HepG2 (cell line): Measurements from ENCODE around the gene ANKRD39. TPM values are rescaled to one million over a fixed set of nuclear protein-coding genes. Genes with fewer than 3 reads are reported as not detected.

Experiments used
- JUNB ChIP-seq: sonication (generic); formaldehyde crosslinking; IDR thresholded peaks from 2 replicates; pipeline ENCODE4 v1.8.0; 2022; ENCODE audit warnings: missing genetic modification reagents, mild to moderate bottlenecking, borderline replicate concordance
- KMT2B ChIP-seq: IDR thresholded peaks from 2 replicates; pipeline ENCODE4 v1.6.1; 2016; ENCODE audit warnings: missing genetic modification reagents, missing compliant biosample characterization
- MYNN ChIP-seq: sonication (generic); formaldehyde crosslinking; IDR thresholded peaks from 2 replicates; pipeline ENCODE4 v1.4.0; 2020; ENCODE audit warnings: mild to moderate bottlenecking, low read depth, missing genetic modification reagents
- ZBTB7B ChIP-seq: sonication (generic); formaldehyde crosslinking; IDR thresholded peaks from 2 replicates; pipeline ENCODE4 v1.4.0; 2020; ENCODE audit warnings: missing genetic modification reagents
- ZFP36 ChIP-seq: fragments of 150-350 bp; IDR thresholded peaks from 2 replicates; pipeline ENCODE4 v1.6.1; 2018; ENCODE audit warnings: borderline replicate concordance, low read length, low read depth; ENCODE audit not compliant: partially characterized antibody
- ZNF331 ChIP-seq: sonication (generic); formaldehyde crosslinking; IDR thresholded peaks from 2 replicates; pipeline ENCODE4 v1.4.0; 2020; ENCODE audit warnings: missing genetic modification reagents
- ZNF441 ChIP-seq: sonication (generic); formaldehyde crosslinking; IDR thresholded peaks from 2 replicates; pipeline ENCODE4 v1.7.0; 2021; ENCODE audit warnings: missing genetic modification reagents, borderline replicate concordance
- ZNF747 ChIP-seq: sonication (generic); formaldehyde crosslinking; IDR thresholded peaks from 2 replicates; pipeline ENCODE4 v1.8.1; 2023; ENCODE audit warnings: missing genetic modification reagents, mild to moderate bottlenecking, borderline replicate concordance
- polyA plus RNA-seq, 8 experiments: library from polyadenylated mRNA; depleted of rRNA in 3 of 8; stranded (reverse) in 7 of 8; unstranded in 1 of 8; fragments of >200 nt; fragmentation: Illumina TruSeq in 4 of 8; extraction: Trizol in 4 of 8; gene quantifications; 2 replicates each; pipeline versions ENCODE4 v1.2.1 to v1.2.3, GENCODE V29; 2011 to 2016; ENCODE audit warnings: low read depth in 4 of 8, missing spikeins in 1 of 8, mixed read lengths in 1 of 8; ENCODE audit not compliant: insufficient read depth in 1 of 8
- total RNA-seq, 5 experiments: library from RNA; depleted of rRNA; stranded (reverse); fragments of >200 nt; fragmentation: Illumina TruSeq; extraction: Trizol; gene quantifications; 2 replicates each; pipeline ENCODE4 v1.2.3, GENCODE V29; 2016; ENCODE audit warnings: low read depth in 1 of 5
- TF ChIP-seq, protein P1 (sequence below): sonication (generic); formaldehyde crosslinking; IDR thresholded peaks from 2 replicates; pipeline ENCODE4 v1.4.0; 2020; ENCODE audit warnings: missing genetic modification reagents, low read depth, mild to moderate bottlenecking, borderline replicate concordance
- TF ChIP-seq, protein P2 (sequence below): IDR thresholded peaks from 2 replicates; pipeline ENCODE4 v1.6.1; 2016; ENCODE audit warnings: missing compliant biosample characterization, missing genetic modification reagents, borderline replicate concordance
- TF ChIP-seq, protein P3 (sequence below): sonication (generic); formaldehyde crosslinking; IDR thresholded peaks from 2 replicates; pipeline ENCODE4 v1.5.0; 2020; ENCODE audit warnings: missing genetic modification reagents, mild to moderate bottlenecking, borderline replicate concordance
- TF ChIP-seq, protein P4 (sequence below): sonication (generic); formaldehyde crosslinking; IDR thresholded peaks from 2 replicates; pipeline ENCODE4 v1.8.0; 2022; ENCODE audit warnings: missing genetic modification reagents, mild to moderate bottlenecking, moderate library complexity, borderline replicate concordance
- TF ChIP-seq, protein P5 (sequence below): IDR thresholded peaks from 2 replicates; pipeline ENCODE4 v1.6.1; 2018; ENCODE audit warnings: missing genetic modification reagents
- TF ChIP-seq, protein P6 (sequence below): sonication (generic); formaldehyde crosslinking; IDR thresholded peaks from 2 replicates; pipeline ENCODE4 v1.4.0; 2020; ENCODE audit warnings: mild to moderate bottlenecking, missing genetic modification reagents, borderline replicate concordance
- TF ChIP-seq, protein P7 (sequence below): sonication (generic); formaldehyde crosslinking; IDR thresholded peaks from 2 replicates; pipeline ENCODE4 v1.5.0; 2020; ENCODE audit warnings: mild to moderate bottlenecking, missing genetic modification reagents

ANKRD39 gene
- total and polyA plus RNA-seq, 2 of the 13 experiments (the other 11 are each of a cell fraction or from before 2014, with no cell fraction given): 23.2 to 24.8 TPM

DNA sequence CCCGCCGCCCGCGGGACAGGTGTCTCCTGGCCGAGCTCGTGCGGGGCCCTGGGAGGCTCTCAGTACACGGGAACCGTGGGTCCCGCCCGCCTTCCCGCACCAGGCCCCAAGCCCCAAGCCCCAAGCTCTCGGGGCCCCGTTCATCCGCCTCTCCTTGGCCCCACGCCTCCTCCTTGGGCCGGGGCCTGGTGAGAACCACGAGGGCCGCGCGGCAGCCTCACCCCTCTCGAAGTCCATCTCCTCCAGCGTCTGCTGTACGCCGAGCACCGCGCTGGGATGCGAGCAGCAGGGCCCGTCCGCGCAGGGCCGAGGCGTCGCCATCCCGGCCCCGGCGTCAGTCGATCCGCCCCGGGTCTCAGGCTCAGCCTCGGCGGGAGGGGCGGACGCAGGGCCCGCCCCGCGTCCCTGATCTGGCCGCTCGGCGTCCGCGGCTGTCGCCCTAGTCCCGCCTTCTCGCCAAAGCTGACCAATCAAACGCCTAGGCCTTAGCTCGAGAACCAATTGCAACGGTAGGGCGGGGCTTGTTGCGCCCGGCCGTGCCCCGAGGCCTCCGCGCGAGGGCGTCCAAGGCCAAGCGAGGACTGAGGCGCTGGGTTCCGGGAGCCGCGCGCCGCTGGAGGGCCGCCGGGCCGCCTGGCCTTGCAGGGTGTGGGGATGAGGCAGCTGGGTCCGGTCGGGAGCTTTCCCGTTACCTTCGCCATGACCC lies at the start of gene ANKRD39 (continued):
- TF ChIP-seq, protein P1, sequence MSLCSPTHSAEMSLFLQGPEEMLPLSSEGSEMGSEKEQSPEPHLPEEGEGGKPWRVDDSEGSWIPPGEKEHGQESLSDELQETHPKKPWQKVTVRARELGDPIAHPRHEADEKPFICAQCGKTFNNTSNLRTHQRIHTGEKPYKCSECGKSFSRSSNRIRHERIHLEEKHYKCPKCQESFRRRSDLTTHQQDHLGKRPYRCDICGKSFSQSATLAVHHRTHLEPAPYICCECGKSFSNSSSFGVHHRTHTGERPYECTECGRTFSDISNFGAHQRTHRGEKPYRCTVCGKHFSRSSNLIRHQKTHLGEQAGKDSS: peak; percentile 95
- TF ChIP-seq ZFP36: no peak
- TF ChIP-seq, protein P2, sequence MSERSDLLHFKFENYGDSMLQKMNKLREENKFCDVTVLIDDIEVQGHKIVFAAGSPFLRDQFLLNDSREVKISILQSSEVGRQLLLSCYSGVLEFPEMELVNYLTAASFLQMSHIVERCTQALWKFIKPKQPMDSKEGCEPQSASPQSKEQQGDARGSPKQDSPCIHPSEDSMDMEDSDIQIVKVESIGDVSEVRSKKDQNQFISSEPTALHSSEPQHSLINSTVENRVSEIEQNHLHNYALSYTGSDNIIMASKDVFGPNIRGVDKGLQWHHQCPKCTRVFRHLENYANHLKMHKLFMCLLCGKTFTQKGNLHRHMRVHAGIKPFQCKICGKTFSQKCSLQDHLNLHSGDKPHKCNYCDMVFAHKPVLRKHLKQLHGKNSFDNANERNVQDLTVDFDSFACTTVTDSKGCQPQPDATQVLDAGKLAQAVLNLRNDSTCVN (CRISPR knock-in tag): peak; percentile 66; the same call in 1 of the 2 replicates
- TF ChIP-seq ZNF747 (CRISPR knock-in tag): peak; percentile 98
- TF ChIP-seq, protein P3, sequence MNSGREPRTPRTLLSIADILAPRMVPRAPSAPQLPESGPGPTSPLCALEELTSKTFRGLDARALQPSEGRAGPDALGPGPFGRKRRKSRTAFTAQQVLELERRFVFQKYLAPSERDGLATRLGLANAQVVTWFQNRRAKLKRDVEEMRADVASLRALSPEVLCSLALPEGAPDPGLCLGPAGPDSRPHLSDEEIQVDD (CRISPR knock-in tag): no peak
- peak; percentile 89 for TF ChIP-seq ZNF441
- TF ChIP-seq KMT2B: peak; percentile 54
- TF ChIP-seq, protein P4, sequence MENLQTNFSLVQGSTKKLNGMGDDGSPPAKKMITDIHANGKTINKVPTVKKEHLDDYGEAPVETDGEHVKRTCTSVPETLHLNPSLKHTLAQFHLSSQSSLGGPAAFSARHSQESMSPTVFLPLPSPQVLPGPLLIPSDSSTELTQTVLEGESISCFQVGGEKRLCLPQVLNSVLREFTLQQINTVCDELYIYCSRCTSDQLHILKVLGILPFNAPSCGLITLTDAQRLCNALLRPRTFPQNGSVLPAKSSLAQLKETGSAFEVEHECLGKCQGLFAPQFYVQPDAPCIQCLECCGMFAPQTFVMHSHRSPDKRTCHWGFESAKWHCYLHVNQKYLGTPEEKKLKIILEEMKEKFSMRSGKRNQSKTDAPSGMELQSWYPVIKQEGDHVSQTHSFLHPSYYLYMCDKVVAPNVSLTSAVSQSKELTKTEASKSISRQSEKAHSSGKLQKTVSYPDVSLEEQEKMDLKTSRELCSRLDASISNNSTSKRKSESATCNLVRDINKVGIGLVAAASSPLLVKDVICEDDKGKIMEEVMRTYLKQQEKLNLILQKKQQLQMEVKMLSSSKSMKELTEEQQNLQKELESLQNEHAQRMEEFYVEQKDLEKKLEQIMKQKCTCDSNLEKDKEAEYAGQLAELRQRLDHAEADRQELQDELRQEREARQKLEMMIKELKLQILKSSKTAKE (CRISPR knock-in tag): peak; percentile 34; the same call in 1 of the 2 replicates
- no peak for TF ChIP-seq JUNB (CRISPR knock-in tag)
- TF ChIP-seq ZBTB7B (CRISPR knock-in tag): peak; percentile 21; the same call in 1 of the 2 replicates
- TF ChIP-seq MYNN: no peak
- TF ChIP-seq ZNF331 (CRISPR knock-in tag): peak; percentile 59; the same call in 1 of the 2 replicates
- TF ChIP-seq, protein P5, sequence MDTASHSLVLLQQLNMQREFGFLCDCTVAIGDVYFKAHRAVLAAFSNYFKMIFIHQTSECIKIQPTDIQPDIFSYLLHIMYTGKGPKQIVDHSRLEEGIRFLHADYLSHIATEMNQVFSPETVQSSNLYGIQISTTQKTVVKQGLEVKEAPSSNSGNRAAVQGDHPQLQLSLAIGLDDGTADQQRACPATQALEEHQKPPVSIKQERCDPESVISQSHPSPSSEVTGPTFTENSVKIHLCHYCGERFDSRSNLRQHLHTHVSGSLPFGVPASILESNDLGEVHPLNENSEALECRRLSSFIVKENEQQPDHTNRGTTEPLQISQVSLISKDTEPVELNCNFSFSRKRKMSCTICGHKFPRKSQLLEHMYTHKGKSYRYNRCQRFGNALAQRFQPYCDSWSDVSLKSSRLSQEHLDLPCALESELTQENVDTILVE: peak; percentile 59; the same call in 1 of the 2 replicates
- TF ChIP-seq, protein P6, sequence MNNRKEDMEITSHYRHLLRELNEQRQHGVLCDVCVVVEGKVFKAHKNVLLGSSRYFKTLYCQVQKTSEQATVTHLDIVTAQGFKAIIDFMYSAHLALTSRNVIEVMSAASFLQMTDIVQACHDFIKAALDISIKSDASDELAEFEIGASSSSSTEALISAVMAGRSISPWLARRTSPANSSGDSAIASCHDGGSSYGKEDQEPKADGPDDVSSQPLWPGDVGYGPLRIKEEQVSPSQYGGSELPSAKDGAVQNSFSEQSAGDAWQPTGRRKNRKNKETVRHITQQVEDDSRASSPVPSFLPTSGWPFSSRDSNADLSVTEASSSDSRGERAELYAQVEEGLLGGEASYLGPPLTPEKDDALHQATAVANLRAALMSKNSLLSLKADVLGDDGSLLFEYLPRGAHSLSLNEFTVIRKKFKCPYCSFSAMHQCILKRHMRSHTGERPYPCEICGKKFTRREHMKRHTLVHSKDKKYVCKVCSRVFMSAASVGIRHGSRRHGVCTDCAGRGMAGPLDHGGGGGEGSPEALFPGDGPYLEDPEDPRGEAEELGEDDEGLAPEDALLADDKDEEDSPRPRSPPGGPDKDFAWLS (CRISPR knock-in tag): no peak; the same call in 1 of the 2 replicates
- TF ChIP-seq, protein P7, sequence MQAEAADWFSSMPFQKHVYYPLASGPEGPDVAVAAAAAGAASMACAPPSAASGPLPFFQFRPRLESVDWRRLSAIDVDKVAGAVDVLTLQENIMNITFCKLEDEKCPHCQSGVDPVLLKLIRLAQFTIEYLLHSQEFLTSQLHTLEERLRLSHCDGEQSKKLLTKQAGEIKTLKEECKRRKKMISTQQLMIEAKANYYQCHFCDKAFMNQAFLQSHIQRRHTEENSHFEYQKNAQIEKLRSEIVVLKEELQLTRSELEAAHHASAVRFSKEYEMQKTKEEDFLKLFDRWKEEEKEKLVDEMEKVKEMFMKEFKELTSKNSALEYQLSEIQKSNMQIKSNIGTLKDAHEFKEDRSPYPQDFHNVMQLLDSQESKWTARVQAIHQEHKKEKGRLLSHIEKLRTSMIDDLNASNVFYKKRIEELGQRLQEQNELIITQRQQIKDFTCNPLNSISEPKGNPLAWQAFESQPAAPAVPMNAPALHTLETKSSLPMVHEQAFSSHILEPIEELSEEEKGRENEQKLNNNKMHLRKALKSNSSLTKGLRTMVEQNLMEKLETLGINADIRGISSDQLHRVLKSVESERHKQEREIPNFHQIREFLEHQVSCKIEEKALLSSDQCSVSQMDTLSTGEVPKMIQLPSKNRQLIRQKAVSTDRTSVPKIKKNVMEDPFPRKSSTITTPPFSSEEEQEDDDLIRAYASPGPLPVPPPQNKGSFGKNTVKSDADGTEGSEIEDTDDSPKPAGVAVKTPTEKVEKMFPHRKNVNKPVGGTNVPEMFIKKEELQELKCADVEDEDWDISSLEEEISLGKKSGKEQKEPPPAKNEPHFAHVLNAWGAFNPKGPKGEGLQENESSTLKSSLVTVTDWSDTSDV (CRISPR knock-in tag): no peak; the same call in 1 of the 2 replicates
